PC-3 (cell line): ENCODE measurements around the gene PRC1.

ENCODE experiments used
- EZH2 ChIP-seq: fragments of 300-600 bp; sonication (generic); IDR thresholded peaks from one replicate; pipeline ENCODE4 v1.6.1; 2017; ENCODE audit warnings: antibody characterized with exemption, mild to moderate bottlenecking, low read length; ENCODE audit not compliant: unreplicated experiment
- TF ChIP-seq, protein P1 (sequence below): fragments of 300-600 bp; sonication (generic); conservative IDR thresholded peaks from 2 replicates; pipeline ENCODE4 v1.5.1; 2017; ENCODE audit warnings: antibody characterized with exemption, low read depth, mild to moderate bottlenecking, low read length

DNA sequence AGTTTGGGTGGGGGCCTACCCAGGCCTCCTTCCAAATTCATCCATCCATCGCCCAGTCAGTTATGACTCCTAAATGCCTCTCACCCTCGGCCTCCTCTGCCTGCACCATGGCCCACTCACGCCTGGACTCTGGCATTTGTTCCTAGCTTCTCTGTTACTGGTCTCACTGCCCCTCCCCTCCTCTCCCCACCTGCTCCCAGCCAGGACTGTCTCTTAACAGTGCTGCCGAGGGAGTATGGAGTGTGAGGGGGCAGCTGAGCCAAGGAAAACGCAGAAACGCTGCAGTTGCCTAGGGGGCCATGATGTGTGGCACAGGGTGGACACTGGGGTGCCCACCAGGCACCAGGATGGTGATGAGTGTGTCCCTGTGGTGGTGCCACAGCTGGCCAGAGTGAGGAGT is 36.5 kb downstream of the PRC1 start:
- TF ChIP-seq, protein P1, sequence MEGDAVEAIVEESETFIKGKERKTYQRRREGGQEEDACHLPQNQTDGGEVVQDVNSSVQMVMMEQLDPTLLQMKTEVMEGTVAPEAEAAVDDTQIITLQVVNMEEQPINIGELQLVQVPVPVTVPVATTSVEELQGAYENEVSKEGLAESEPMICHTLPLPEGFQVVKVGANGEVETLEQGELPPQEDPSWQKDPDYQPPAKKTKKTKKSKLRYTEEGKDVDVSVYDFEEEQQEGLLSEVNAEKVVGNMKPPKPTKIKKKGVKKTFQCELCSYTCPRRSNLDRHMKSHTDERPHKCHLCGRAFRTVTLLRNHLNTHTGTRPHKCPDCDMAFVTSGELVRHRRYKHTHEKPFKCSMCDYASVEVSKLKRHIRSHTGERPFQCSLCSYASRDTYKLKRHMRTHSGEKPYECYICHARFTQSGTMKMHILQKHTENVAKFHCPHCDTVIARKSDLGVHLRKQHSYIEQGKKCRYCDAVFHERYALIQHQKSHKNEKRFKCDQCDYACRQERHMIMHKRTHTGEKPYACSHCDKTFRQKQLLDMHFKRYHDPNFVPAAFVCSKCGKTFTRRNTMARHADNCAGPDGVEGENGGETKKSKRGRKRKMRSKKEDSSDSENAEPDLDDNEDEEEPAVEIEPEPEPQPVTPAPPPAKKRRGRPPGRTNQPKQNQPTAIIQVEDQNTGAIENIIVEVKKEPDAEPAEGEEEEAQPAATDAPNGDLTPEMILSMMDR, result no peak
- no peak for TF ChIP-seq EZH2
